GM10248 (cell line): Measurements from ENCODE around the gene WFIKKN2.
A peak's percentile ranks its signal among the peaks of the same experiment; 100 is the strongest.

Experiments used
- CTCF ChIA-PET: fragments of 300-600 bp; sonication (Branson Sonifier 250); formaldehyde crosslinking; extraction: SDS; loops from one replicate; lab custom pipeline; 2021; ENCODE audit warnings: antibody characterized with exemption; lab: Yijun Ruan, JAX
- POLR2A ChIA-PET: fragments of 350-650 bp; sonication (Branson Sonifier 250); formaldehyde crosslinking; extraction: SDS; loops from one replicate; lab custom pipeline; 2020; ENCODE audit warnings: antibody characterized with exemption; lab: Yijun Ruan, JAX
- DNase-seq: peaks from one replicate; pipeline ENCODE4 v3.0.0; 2012; ENCODE audit errors: extremely low spot score
- CTCF ChIP-seq: IDR thresholded peaks from 2 replicates; pipeline ENCODE4 v1.5.1; 2012; ENCODE audit warnings: mild to moderate bottlenecking, low read depth; ENCODE audit errors: extremely low read depth, missing control alignments, control extremely low read depth

Gene WFIKKN2

GRCh38 chr17:50836826-50837225, 1.4 kb downstream of the WFIKKN2 start:
- no peak for DNase-seq
- ChIA-PET POLR2A (interaction anchor here (0.6 kb wide), 1 partner anchor 27 kb away, joined by 6 read pairs; no protein-coding TSS in a partner anchor), CTCF (interaction anchor here (1.2 to 18.2 kb wide), 3 partner anchors 9 to 54 kb away, joined by 3 to 301 read pairs (median 79); no protein-coding TSS in a partner anchor)
- no peak for TF ChIP-seq CTCF

- POLR2A ChIA-PET: interaction anchor here (0.6 kb wide), 1 partner anchor 26 kb away, joined by 6 read pairs; no protein-coding TSS in a partner anchor
- TF ChIP-seq CTCF: no peak
- DNase-seq: peak; percentile 12
- CTCF ChIA-PET: interaction anchor here (1.2 to 18.2 kb wide), 3 partner anchors 9 to 54 kb away, joined by 3 to 301 read pairs (median 79); no protein-coding TSS in a partner anchor
Measured at GRCh38 chr17:50837286-50837979, 2.0 kb downstream of the WFIKKN2 start.

GRCh38 chr17:50837980-50838954, 2.9 kb downstream of the WFIKKN2 start:
- POLR2A ChIA-PET: no interaction called here
- no peak for DNase-seq
- no peak for TF ChIP-seq CTCF
- CTCF ChIA-PET: interaction anchor here (1.2 to 18.2 kb wide), 5 partner anchors 7 to 55 kb away, joined by 3 to 301 read pairs (median 67); no protein-coding TSS in a partner anchor

GRCh38 chr17:50839591-50840310, 4.4 kb downstream of the WFIKKN2 start:
- ChIA-PET CTCF (interaction anchor here (1.1 to 18.2 kb wide), 6 partner anchors 9 to 113 kb away, joined by 3 to 301 read pairs (median 56); no protein-coding TSS in a partner anchor), POLR2A (no interaction called here)
- no peak for TF ChIP-seq CTCF
- DNase-seq: no peak

- ChIA-PET CTCF (interaction anchor here (1.0 to 18.2 kb wide), 9 partner anchors 9 to 112 kb away, joined by 3 to 301 read pairs (median 20); no protein-coding TSS in a partner anchor), POLR2A (interaction anchor here (0.6 kb wide), 1 partner anchor 131 kb away, joined by 4 read pairs; no protein-coding TSS in a partner anchor)
- DNase-seq: peak; percentile 17
- TF ChIP-seq CTCF: no peak
Measured at GRCh38 chr17:50840311-50840851, 5.0 kb downstream of the WFIKKN2 start.
